Activated CD4-positive, alpha-beta T cell treated with anti-CD3 and anti-CD28 coated beads, Interleukin-2, amount 50 U/mL, for 48 hours (primary cell): ENCODE results near the gene TCL1A.

Source experiments
- DNase-seq, 2 experiments: peaks; one replicate each; pipeline ENCODE4 v3.0.0-alpha.2; 2020

TCL1A gene

GRCh38 chr14:95703805-95704204 lies 10.1 kb downstream of the TCL1A start:
- no peak for DNase-seq

DNA sequence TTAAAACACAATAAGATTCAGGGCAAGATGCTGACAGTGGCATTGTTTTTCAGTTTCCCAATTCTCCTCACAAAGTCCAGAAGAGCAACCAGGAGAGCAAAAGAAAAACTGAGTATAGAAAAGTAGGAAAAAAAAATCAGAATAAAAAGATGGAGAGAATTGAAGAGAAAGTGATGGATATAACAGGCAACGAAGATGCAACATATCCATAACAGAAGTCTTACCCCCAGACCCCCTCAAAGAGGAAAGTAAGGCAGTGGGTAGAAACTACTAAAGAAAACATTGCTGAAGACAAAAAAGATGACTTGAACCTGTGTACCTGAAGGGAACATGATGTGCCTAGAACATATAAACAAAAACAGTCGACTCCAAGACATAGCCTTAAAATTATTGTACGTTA lies 10.6 kb downstream of the TCL1A start:
- DNase-seq: no peak

- no peak for DNase-seq
Observed at GRCh38 chr14:95701846-95702221, 12.1 kb downstream of the TCL1A start.

DNA sequence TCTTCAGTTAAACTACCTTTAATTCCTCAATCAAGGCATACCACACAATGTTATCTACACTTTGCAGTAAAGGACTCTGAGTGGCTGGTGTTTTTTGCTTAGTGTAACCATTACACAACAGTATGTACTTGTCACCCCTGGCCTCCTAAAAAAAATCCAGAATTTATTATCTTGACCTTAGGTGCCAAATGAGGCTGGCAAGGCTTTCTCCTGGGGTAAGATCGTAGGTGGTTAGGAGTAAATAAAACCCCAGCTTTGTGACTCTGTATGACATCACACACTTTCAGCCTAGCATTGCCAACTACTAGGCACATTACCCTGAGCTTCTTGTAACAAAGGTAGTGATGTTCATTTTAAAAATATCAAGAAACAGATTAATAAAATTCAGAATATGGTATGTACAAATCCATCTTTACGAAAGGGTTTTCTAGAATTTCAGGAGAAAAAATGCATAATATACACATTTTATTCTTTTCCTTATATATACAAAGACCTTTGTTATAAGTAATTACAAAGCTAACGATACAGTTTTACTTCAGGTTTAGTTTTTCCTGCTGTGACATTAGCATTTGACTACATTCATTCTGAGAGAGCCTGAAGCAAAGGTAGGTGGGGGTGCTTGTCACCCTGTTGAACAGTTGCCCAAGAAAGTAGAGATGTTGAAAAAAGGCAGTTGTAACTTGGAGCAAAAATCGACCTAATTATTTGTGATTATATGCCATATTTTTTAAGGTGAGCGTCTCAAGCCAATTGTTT lies 13.5 kb downstream of the TCL1A start:
- no peak for DNase-seq

DNA sequence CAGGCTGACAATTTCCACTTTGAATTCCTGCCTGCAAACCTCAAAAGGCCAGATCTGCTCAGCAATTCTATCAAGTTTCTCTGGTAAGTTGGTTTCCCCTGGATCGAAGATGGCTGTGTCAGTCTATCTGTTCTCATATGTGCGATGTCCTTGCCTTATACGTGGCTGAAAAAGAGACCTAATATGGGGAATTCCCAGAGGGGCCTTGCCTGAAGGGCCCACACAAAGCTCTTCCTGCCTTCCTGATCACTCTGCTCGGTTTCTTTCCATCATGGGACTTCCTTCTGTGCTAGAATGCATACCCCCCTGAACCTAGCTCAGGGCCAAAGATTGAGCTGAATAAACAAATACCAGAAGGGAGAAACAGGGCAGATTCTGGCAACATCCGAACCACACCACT lies 14.5 kb downstream of the TCL1A start:
- DNase-seq: no peak

GRCh38 chr14:95698287-95698686 lies 15.6 kb downstream of the TCL1A start:
- DNase-seq: no peak

DNA sequence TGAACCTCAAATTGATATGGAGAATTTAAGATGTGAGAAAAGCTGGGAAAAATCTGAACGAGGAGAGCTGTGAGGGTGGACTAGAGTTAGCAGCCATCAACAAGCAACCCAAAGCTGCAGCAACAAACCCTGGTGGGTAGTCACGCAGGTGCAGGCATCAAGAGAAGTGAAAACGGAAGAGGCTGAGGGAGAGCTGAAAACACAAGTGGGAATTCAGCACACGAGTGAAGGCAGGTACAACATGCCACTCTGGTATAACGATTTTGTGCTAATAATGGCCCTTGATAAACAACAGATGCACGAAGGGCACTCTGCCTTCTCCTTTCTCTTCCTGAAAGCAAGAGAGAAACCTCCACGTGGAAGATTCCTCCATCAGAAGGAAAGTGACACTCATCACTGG lies 16.2 kb downstream of the TCL1A start:
- DNase-seq: no peak

GRCh38 chr14:95696741-95697140 lies 17.2 kb downstream of the TCL1A start:
- DNase-seq: no peak

- no peak for DNase-seq
Observed at GRCh38 chr14:95695913-95696312, 18.0 kb downstream of the TCL1A start.

GRCh38 chr14:95695051-95695450 lies 18.9 kb downstream of the TCL1A start:
- no peak for DNase-seq

DNA sequence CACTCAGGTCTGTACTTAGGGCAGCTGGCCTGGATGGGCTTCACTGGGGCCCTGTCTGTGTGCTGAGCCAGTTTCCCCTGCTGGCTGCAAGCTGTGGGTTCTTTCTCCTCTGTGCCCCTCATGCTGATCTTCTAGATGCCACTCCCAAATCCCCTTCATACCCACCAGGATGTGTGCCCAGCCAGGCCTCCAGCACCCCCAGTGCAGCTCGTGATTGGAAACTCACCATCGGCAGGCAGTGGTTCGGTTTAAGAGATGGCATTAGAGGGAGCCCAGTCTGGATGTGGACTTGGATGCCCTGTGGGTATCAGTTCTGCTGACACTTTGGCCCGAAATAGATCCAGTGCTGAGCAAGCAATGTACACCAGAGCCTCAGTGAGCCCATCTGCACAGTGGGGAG lies 21.8 kb downstream of the TCL1A start:
- DNase-seq: no peak

DNA sequence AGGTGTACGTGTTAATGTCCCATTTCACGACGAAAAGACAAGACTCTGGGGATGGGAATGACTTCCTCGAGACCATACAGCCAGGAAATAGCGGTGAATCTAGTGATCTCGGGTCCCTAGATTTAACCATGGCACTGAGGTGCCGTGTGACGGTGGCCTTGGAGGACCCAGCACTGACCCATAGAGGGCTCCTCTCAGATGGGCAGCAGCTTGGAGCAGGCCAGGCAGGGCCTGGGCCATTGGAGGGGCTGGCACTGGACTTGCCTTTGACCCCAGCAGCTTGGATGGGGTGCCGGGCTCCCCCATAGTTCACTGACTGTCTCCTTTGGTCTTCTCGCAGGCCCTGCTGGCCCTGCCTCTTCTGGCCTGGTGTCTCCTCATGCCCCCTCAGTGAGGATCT lies 22.3 kb downstream of the TCL1A start:
- no peak for DNase-seq

DNA sequence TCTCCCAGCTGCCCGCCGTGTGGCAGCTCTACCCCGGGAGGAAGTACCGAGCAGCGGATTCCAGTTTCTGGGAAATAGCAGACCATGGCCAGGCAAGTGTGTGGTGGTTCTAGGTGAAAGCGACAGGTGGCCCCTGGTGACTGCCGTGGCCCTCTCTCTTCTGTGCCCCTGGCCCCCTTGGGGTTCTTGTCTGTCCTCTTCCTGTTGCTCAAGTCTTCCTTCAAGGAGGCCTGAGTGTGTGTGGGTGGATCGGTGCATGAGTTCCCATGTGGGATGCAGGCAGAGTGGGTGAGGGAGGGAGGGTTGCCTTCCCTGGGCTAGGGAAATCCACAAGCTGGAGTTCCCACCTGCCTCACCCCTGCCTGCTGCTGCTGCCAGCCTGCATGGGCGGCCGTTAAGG lies 23.1 kb downstream of the TCL1A start:
- DNase-seq: no peak

GRCh38 chr14:95689441-95689840 lies 24.5 kb downstream of the TCL1A start:
- DNase-seq: no peak

DNA sequence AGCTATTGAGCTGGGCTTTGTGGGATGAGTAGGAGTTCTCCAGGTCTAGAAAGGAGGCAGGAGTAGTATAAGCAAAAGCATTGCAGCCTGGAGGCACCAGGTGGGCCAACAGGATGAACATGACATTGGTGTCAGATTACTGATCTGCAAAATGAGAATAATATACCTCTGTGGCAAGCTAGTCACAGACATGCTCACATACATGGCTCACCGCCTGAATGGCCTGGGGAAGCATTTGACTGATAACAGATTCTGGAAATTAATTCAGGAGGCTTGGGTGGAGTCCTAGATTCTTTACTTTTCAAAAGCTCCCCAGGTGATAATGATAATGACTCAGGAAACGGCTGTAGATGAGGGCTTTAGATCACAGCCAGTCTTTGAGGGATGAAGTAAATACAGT lies 27.0 kb downstream of the TCL1A start:
- no peak for DNase-seq

DNA sequence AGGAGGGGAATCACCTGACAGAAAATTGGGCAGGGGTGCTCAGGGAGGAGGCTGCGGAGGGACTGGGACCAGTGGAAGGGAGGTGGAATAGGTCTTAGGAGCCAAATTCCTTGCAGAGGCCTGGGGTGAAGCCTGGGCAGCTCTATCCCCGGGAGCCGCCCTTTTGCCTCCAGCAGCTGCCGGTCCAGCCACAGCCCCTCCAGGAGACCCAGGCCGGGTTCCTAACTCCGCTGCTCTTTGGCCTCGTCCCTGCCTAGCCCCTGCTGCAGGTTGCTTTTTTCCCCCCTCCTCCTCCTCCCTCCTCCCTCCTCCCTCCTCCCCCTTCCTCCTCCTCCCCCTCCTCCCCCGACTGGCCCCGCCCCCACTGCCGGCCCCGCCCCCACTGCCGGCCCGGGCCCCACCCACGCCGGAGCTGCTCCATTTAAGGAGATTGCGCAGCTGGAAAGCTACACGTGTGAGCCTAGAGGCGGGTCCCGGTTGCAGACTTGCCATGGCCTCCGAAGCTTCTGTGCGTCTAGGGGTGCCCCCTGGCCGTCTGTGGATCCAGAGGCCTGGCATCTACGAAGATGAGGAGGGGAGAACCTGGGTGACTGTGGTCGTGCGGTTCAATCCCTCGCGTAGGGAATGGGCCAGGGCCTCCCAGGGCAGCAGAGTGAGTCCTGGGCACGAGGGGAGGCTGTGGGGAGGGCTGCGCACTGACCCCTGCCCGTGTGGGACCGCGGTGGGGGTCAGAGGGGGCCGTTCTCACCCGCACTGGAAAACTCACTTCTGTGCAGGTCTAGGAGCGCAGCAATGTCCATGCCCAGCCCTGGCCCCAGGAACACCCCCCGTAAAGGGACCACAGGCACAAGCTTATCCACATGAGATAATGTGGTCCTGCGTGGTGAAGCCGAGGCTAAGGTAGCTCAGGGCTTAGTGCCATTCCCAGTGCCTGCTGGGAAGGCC lies 27.7 kb downstream of the TCL1A start, which contains the start of gene TCL1B:
Gene TCL1B, plus strand, starts transcription at position 449 of the 945 bp plus-strand sequence. Its CDS starts 42 bp downstream, at position 491.
- no peak for DNase-seq

GRCh38 chr14:95683793-95684192 lies 30.1 kb downstream of the TCL1A start:
- peak; percentile 33 to 40 for DNase-seq

DNA sequence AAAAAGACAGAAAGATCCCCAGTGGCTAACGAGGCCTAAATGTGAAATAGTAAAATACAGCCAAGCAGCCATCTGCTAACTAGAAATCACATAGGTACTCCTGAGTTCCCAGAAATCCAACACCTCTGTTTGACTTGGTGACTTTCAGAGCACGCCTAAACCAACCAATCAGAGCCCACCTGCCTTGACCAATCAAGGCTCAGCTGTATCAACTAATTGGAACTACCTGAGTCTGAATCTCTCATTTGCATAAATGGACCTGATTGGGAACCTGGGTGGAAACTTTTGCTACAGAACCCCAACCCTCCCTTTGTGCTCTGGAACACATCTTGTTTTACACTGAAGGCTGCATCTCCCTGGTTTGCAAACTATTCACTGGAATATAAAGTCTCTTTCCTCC lies 32.8 kb downstream of the TCL1A start:
- DNase-seq: no peak

- no peak for DNase-seq
Observed at GRCh38 chr14:95679998-95680735, 33.8 kb downstream of the TCL1A start.

DNA sequence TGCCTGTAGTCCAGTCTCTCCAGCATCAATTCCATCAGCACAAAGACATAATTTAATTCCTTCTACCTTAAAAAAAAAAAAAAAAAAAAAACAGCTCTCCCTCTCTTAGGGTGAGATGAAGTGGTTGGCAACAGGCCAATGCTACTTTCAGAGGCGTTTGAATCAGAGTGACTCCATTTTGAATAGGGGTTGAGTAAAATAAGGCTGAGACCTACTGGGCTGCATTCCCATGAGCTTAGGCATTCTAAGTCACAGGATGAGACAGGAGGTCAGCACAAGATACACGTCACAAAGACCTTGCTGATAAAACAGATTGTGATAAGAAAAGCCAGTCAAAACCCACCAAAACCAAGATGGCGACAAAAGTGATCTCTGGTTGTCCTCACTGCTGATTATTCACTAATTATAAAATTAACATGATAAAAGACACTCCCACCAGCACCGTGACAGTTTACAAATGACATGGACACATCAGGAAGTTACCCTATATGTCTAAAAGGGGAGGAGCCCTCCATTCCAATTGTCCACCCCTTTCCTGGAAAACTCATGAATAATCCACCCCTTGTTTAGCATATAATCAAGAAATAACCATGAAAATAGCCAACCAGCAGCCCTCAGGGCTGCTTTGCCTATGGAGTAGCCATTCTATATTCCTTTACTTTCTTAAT lies 34.6 kb downstream of the TCL1A start:
- no peak for DNase-seq

DNA sequence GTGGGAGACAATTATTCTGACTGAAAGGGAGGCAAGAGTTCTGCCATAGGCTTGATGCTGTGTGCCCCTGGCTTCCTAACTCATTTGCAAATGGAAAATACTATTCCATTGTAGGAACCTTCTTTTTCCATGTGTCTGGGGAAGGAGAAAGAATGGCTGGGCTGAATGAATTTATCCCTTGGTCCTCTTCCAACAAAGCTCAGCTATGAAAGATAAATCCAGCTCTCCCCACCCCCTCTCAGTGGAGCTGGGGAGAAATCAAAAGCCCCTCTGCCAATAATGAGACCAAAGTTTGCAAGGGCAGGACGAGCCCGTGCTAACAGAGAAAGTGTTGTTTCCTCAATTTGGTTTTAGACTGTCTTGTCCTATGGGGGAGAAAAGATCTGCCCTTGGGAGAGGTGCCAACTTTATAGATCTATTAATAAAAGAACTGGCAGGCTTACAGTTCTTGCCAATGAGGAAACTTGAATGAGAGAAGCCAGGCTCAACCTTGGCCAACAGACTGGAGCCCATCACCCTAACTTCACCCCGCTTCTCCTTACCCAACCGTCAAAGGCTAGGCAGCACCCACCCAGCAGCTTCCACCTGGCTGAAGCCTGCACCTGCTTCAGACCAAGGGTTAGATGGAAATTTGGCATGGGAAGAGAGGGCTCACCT lies 36.6 kb downstream of the TCL1A start:
- DNase-seq: no peak

- DNase-seq: no peak
Observed at GRCh38 chr14:95675486-95675885, 38.4 kb downstream of the TCL1A start.
